ENCODE results near the gene AKAP10.
"Not testable (repeated sequence)": the region's sequence is repeated elsewhere in the genome, so short reads cannot be mapped to it uniquely, and the experiment has no call there.

Gene AKAP10

GRCh38 chr17:19977293-19978208 is at the start of gene AKAP10:
Gene AKAP10 (minus strand): TSS chr17:19977828. CDS start chr17:19977679, 149 bp downstream.
- peak; percentile 95 for DNase-seq

DNA sequence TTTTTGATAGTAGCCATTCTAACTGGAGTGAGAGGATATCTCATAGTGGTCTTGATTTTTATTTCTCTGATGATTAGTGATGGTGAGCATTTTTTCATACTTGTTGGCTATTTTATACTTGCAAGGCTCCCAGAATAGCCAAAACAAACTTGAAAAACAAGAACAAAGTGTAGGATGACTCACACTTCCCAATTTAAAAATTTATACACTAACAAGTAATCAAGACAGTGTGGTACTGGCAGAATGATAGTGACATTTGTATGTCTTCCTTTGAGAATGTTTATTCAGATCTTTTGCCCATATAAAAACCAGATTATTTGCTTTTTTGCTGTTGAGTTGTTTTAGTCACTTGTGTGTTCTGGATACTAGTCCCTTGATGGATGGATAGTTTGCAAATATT is 49.3 kb upstream of the AKAP10 start:
- DNase-seq, result no peak

GRCh38 chr17:20022701-20023100 is 45.1 kb upstream of the AKAP10 start:
- DNase-seq, result no peak

GRCh38 chr17:20016475-20016992 is 38.9 kb upstream of the AKAP10 start:
- not testable (repeated sequence) for DNase-seq

GRCh38 chr17:20012017-20012536 is 34.4 kb upstream of the AKAP10 start:
- no peak for DNase-seq

GRCh38 chr17:20010936-20011335 is 33.3 kb upstream of the AKAP10 start:
- DNase-seq, result no peak

DNA sequence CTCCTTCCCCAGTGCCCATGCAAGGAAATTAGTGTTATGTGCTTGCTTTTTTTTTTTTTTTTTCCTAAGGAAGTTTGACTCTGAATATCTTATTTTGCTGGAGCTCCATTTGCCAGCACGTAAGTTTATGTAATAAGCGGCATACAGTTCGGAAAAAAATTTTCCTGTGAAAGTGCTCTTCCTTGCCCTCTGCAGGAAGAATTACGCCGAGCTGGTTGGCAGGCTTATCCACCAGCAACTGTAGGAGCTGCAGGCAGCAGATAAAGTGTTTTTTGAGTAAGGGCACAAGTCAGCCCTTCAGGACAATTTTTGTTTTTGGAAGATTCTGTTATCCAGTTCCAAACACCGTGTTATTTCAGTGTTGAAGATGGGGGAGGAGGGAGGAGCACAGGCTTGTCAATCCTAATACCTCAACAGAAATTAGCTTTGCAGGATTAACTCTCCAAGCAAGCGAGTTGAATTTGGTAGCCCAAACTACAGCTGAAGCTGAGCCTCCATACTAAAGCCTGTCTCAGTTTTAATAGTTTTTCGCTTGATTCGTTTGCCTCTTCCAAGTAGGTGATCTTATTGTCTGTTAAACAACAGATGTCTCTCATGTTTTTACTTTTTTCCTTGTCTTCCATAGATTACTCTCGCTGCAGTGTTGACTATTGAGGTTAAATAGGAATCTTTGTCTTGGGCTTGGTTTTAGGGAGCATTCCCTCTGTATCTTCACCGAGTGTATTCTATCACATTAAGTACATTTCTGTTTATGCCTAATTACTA is 32.7 kb upstream of the AKAP10 start:
- DNase-seq, result no peak

GRCh38 chr17:20009302-20010098 is 31.9 kb upstream of the AKAP10 start, which contains the start of gene SPECC1:
Gene SPECC1 (plus strand): TSS chr17:20009359. CDS start chr17:20096652, 87,293 bp downstream.
- peak; percentile 83 for DNase-seq

GRCh38 chr17:20009052-20009301 is 31.3 kb upstream of the AKAP10 start:
- no peak for DNase-seq

GRCh38 chr17:20008242-20009051 is 30.8 kb upstream of the AKAP10 start:
- no peak for DNase-seq

GRCh38 chr17:19996502-19996901 is 18.9 kb upstream of the AKAP10 start:
- no peak for DNase-seq

GRCh38 chr17:19996086-19996485 is 18.5 kb upstream of the AKAP10 start:
- no peak for DNase-seq

DNA sequence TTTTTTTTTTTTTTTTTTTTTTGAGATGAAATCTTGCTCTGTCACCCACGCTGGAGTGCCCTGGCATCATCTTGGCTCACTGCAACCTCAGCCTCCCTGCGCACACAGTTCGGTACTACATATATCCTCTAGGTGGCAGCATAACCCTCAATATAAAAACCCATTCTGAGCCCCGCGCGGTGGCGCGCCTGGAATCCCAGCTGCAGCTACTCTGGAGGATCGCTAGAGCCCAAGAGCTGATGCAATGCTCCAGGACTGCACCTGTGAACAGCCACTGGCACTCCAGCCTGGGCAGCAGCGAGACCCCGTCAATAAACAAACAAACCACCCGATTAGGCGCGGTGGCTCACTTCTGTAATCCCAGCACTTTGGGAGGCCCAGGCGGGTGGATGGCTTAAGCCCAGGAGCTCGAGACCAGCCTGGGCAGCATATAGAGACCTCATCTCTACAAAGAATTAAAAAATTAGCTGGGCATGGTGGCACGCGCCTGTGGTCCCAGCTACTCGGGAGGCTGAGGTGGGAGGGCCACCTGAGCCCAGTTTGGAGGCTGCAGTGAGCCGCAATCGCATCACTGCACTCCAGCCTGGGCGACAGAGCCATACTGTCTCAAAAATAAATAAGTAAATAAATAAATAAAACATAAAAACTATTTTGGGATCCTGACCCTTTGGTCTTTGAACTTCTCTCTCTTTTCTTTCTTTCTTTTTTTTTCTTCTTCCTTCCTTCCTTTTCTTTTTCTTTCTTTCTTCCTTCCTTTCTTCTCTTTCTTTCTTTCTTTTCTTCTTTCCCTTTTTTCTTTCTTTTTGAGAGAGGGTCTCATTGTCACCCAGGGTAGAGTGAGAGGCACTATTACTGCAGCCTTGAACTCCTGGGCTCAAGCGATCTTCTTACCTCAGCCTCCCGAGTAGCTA is 15.4 kb upstream of the AKAP10 start:
- DNase-seq, result peak; percentile 80

DNA sequence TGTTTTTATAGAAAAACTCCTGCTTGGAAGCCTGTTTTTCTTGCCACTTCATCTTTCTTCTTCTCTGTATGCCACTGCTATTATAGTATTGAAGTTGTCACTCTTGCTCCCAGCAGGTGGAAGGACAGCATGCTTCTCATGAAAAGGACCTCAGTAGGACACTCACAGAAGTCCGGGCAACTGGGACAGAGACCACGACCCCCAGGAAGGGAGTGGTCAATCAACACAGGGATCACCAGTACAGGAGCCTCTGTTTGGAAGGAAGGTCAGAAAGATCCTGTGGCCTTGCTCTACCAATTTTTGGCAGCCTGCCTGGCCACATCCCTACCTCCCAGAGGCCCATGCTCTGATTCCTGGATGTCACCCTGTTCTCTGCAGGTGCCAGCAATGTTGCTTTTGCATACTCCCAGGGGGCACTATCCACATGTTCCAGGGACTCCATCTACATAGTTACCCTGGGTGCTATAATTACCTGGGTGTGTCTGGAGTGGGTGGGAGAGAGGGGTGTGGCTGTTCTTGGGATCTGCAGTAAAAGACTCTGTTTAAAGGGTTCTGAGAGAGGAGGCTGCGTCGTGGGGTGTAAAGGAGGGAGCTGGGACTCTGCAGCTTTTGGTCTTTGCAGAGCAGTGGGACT is 13.7 kb upstream of the AKAP10 start:
- DNase-seq, result no peak

- DNase-seq, result no peak
These were observed 10.3 kb upstream of the AKAP10 start for GRCh38 chr17:19987897-19988296.

GRCh38 chr17:19986941-19987861 is 9.6 kb upstream of the AKAP10 start:
- no peak for DNase-seq

DNA sequence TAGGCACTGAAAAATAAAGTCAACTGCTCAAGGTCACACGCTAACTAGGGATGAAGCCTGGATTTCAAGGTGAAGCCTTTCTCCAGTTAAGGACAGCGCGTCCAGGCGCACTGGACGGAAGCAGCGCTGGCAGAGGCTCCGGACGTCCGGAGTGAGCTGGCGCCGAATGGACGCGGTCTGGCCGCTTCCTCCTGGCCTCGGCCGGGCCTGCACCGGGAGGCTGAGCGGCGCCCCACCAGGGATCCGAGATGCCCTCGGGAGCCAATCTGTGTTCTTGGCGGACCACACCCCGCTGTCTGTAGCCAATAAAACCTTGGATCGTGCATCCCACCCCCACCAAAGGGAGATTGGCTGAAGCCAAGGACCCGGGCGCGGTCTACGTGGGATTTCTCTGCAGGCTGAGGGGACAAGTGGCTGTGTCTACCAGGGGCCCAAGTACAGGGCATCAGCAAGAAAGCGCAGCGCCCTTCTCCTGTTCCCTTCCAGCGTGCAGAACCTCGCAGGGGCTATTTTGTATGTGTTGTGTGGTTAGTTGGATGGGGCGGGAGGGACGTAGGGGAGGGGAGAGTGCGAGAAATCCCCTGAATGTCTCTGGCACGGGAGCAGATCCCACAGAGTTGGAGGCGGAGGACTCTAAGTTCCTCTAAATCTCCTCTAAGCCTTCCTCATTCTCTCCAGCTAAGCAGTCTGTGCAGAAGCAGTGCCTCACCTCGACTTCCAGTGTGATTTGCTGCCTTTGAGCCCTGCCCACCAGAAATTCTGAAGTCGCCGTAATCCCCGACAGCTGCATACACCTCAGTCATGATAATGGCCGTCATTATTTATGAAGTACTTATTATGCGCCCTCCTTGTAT is 2.5 kb upstream of the AKAP10 start:
- no peak for DNase-seq

- DNase-seq, result no peak
These were observed 1.2 kb upstream of the AKAP10 start for GRCh38 chr17:19978805-19979211.
